K562 (cell line): ENCODE data around the gene THBS1. TPM values are rescaled to one million over a fixed set of nuclear protein-coding genes. Genes with fewer than 3 reads are reported as not detected.

Experiments
- ATAC-seq: fragments of 200-7000 bp; cut with Tn5 transposase; 3 replicates; pipeline ENCODE4 v1.9.1; 2020; ENCODE audit warnings: moderate library complexity
- BruUV-seq: library from RNA; stranded (reverse); fragments of 400-500 nt; replicated peaks from 2 replicates; lab custom pipeline; 2021; lab: Mats Ljungman, UMichigan
- CTCF ChIA-PET: fragments of 300-600 bp; formaldehyde crosslinking; extraction: SDS; loops from one replicate; lab custom pipeline; 2021; ENCODE audit warnings: low intra/inter-chr PET ratio; lab: Yijun Ruan, JAX
- POLR2A ChIA-PET: fragments of 300-600, 350-650 bp; sonication (Branson Sonifier 250); formaldehyde crosslinking; extraction: SDS; loops from one replicate; lab custom pipeline; 2021; ENCODE audit warnings: antibody characterized with exemption, inconsistent platforms; lab: Yijun Ruan, JAX
- DNase-seq, 4 experiments: peaks; one replicate each; pipeline versions ENCODE4 v3.0.0 to v3.0.0-alpha.2; 2011 to 2018; ENCODE audit warnings: low spot score in 3 of 4, mixed read lengths in 3 of 4; ENCODE audit errors: extremely low read depth in 1 of 4
- FAIRE-seq: peaks from 2 replicates; lab custom pipeline; 2011; peaks lifted over from hg19 to GRCh38; lab: Jason Lieb, UNC
- H2AFZ ChIP-seq: 2 replicates; pipeline ENCODE4 v1.6.0; 2011; ENCODE audit warnings: low read depth, low read length, control low read depth, inconsistent platforms
- H3K27ac ChIP-seq: fragments of 200-600 bp; 3 replicates; pipeline ENCODE4 v1.8.0; 2011; ENCODE audit warnings: low read depth, mild to moderate bottlenecking, control low read depth, inconsistent platforms, low read length, moderate library complexity, mixed read lengths; ENCODE audit errors: extremely low read depth
- H3K27me3 ChIP-seq, 2 experiments: fragments of 300-600 bp in 1 of 2; 2 replicates in 1 of 2; 3 replicates in 1 of 2; pipeline versions ENCODE4 v1.6.0 to v1.8.0; 2011; ENCODE audit warnings: inconsistent platforms in 2 of 2, low read length in 2 of 2, mild to moderate bottlenecking in 1 of 2, mixed read lengths in 1 of 2, moderate library complexity in 1 of 2; ENCODE audit not compliant: control insufficient read depth in 2 of 2, insufficient read depth in 2 of 2
- H3K36me3 ChIP-seq: fragments of 300-600 bp; 3 replicates; pipeline ENCODE4 v1.8.0; 2011; ENCODE audit warnings: mild to moderate bottlenecking, low read length, inconsistent platforms; ENCODE audit not compliant: control insufficient read depth, insufficient read depth
- H3K4me1 ChIP-seq, 2 experiments: fragments of 200-600 bp in 1 of 2; replicated peaks in 1 of 2; 2 replicates in 1 of 2; 3 replicates in 1 of 2; pipeline versions ENCODE4 v1.5.1 to v1.8.0; 2011; ENCODE audit warnings: inconsistent platforms in 2 of 2, low read length in 2 of 2, mild to moderate bottlenecking in 1 of 2, mixed read lengths in 1 of 2, moderate library complexity in 1 of 2; ENCODE audit not compliant: control insufficient read depth in 2 of 2, insufficient read depth in 2 of 2
- H3K4me2 ChIP-seq: 2 replicates; pipeline ENCODE4 v1.6.1; 2011; ENCODE audit warnings: low read length, control low read depth, inconsistent platforms, mixed read lengths; ENCODE audit not compliant: insufficient read depth
- H3K4me3 ChIP-seq: fragments of 200-600 bp; sonication (generic), shearing (Covaris generic); 2 replicates; pipeline ENCODE4 v1.5.1; 2016; ENCODE audit warnings: control low read depth, inconsistent platforms
- H3K79me2 ChIP-seq: fragments of 200-600 bp; 3 replicates; pipeline ENCODE4 v1.8.0; 2011; ENCODE audit warnings: low read length, inconsistent platforms; ENCODE audit not compliant: control insufficient read depth, insufficient read depth
- H3K9ac ChIP-seq, 2 experiments: 2 replicates each; pipeline versions ENCODE4 v1.6.0 to v1.6.1; 2011; ENCODE audit warnings: low read depth in 2 of 2, low read length in 2 of 2, control low read depth in 1 of 2, inconsistent platforms in 1 of 2, mild to moderate bottlenecking in 1 of 2, mixed read lengths in 1 of 2; ENCODE audit not compliant: insufficient read depth in 1 of 2
- H3K9me1 ChIP-seq: one replicate; pipeline ENCODE4 v1.6.0; 2011; ENCODE audit warnings: inconsistent platforms, mild to moderate bottlenecking, low read length, moderate library complexity; ENCODE audit not compliant: control insufficient read depth, insufficient read depth
- H3K9me3 ChIP-seq: replicated peaks from 2 replicates; pipeline ENCODE4 v1.5.1; 2011; ENCODE audit warnings: low read depth, low read length, inconsistent platforms; ENCODE audit not compliant: control insufficient read depth, insufficient read depth
- H4K20me1 ChIP-seq: replicated peaks from 2 replicates; pipeline ENCODE4 v1.6.1; 2011; ENCODE audit warnings: low read length, inconsistent platforms, mixed read lengths; ENCODE audit not compliant: control insufficient read depth, insufficient read depth
- ADNP ChIP-seq: fragments of 200-800 bp; sonication (Bioruptor generic); IDR thresholded peaks from 2 replicates; pipeline ENCODE4 v1.6.1; 2016; ENCODE audit warnings: missing genetic modification characterization, missing compliant biosample characterization
- CCAR2 ChIP-seq: fragments of 200-400 bp; formaldehyde crosslinking; IDR thresholded peaks from 2 replicates; pipeline ENCODE4 v1.6.1; 2017; ENCODE audit warnings: mild to moderate bottlenecking, low read depth, low read length
- CREB5 ChIP-seq: fragments of 250-450 bp; sonication (Bioruptor Pico); IDR thresholded peaks from 2 replicates; pipeline ENCODE4 v1.5.0; 2020; ENCODE audit warnings: mild to moderate bottlenecking
- GMEB1 ChIP-seq: fragments of 250-450 bp; sonication (Bioruptor Pico); IDR thresholded peaks from 2 replicates; pipeline ENCODE4 v1.4.0; 2020; ENCODE audit warnings: mild to moderate bottlenecking
- MAFK ChIP-seq: IDR thresholded peaks from 2 replicates; pipeline ENCODE4 v1.6.1; 2011; ENCODE audit warnings: low read length, improper control_type of control experiment
- PCBP2 ChIP-seq: fragments of 200-400 bp; formaldehyde crosslinking; IDR thresholded peaks from 2 replicates; pipeline ENCODE4 v1.6.1; 2018; ENCODE audit warnings: low read length, low read depth, mild to moderate bottlenecking, moderate library complexity; ENCODE audit not compliant: poor library complexity, severe bottlenecking
- PRPF4 ChIP-seq: fragments of 200-400 bp; formaldehyde crosslinking; IDR thresholded peaks from one replicate; pipeline ENCODE4 v1.6.1; 2017; ENCODE audit warnings: low read length, low read depth, mild to moderate bottlenecking; ENCODE audit not compliant: insufficient read depth, poor library complexity, severe bottlenecking
- PYGO2 ChIP-seq: fragments of 450-650 bp; IDR thresholded peaks from 2 replicates; pipeline ENCODE4 v1.6.1; 2016; ENCODE audit warnings: mild to moderate bottlenecking, missing genetic modification characterization, moderate library complexity, missing compliant biosample characterization
- RNF2 ChIP-seq: sonication (generic); IDR thresholded peaks from 2 replicates; pipeline ENCODE4 v1.6.1; 2016
- SPI1 ChIP-seq: IDR thresholded peaks from 2 replicates; pipeline ENCODE4 v1.6.1; 2011; ENCODE audit warnings: low read depth, low read length, control low read depth, borderline replicate concordance
- TOE1 ChIP-seq, 2 experiments: fragments of 450-650 bp in 1 of 2; sonication (generic) in 1 of 2; formaldehyde crosslinking in 1 of 2; IDR thresholded peaks; 2 replicates each; pipeline versions ENCODE4 v1.7.1 to v1.8.0; 2016 to 2022; ENCODE audit warnings: borderline replicate concordance in 2 of 2, mild to moderate bottlenecking in 2 of 2, antibody characterized with exemption in 1 of 2, inconsistent platforms in 1 of 2, low read depth in 1 of 2, missing genetic modification reagents in 1 of 2, moderate library complexity in 1 of 2
- ZNF785 ChIP-seq: fragments of 250-450 bp; sonication (Bioruptor Pico); IDR thresholded peaks from 2 replicates; pipeline ENCODE4 v1.4.0; 2020; ENCODE audit warnings: mild to moderate bottlenecking
- WGBS: fragments of 100-300 bp; shearing (Covaris generic); methylation state at CpG from one replicate; pipeline ENCODE4 v1.1.6; 2016; ENCODE audit warnings: low coverage, mixed read lengths; ENCODE audit not compliant: insufficient coverage; ENCODE audit errors: missing lambda C conversion rate; 5-methylcytosine and 5-hydroxymethylcytosine counted together
- in situ Hi-C: fragments of 300-500 bp; cut with MboI; formaldehyde crosslinking; loops from 4 replicates; pipeline ENCODE4 v1.15.0; 2018; ENCODE audit warnings: inconsistent platforms, mixed read lengths
- intact Hi-C: fragments of 100-400 bp; cut with micrococcal nuclease; formaldehyde crosslinking; loops from 2 replicates; pipeline ENCODE4 v1.14.2; 2022
- polyA plus RNA-seq, 8 experiments: library from polyadenylated mRNA; depleted of rRNA in 4 of 8; stranded (reverse) in 5 of 8; unstranded in 3 of 8; fragments of >200 nt; fragmentation: Nextera tagmentation in 2 of 8; fragmentation: Illumina TruSeq in 1 of 8; extraction: Ambion mirVana in 2 of 8; extraction: Trizol in 1 of 8; gene quantifications; 2 replicates each; pipeline versions ENCODE4 v1.2.1 to v1.2.3, GENCODE V29; 2011 to 2014; ENCODE audit warnings: inconsistent platforms in 1 of 8, missing spikeins in 1 of 8
- total RNA-seq, 7 experiments: library from RNA; depleted of rRNA in 6 of 7; stranded (reverse); fragments of >200 nt in 6 of 7; fragmentation: Illumina TruSeq in 2 of 7; extraction: Trizol in 2 of 7; gene quantifications; 2 replicates each; pipeline versions ENCODE4 v1.2.1 to v1.2.3, GENCODE V29; 2011 to 2021; ENCODE audit warnings: low replicate concordance in 1 of 7
- TF ChIP-seq, protein P1 (sequence below): fragments of 150-350 bp; conservative IDR thresholded peaks from 2 replicates; pipeline ENCODE4 v1.6.1; 2014; ENCODE audit warnings: low read length
- TF ChIP-seq, protein P2 (sequence below): sonication (generic); formaldehyde crosslinking; IDR thresholded peaks from 2 replicates; pipeline ENCODE4 v1.8.1; 2023; ENCODE audit warnings: mild to moderate bottlenecking, missing genetic modification reagents

THBS1 gene
- total and polyA plus RNA-seq, 9 of the 15 experiments (the other 6 are each of a cell fraction or from before 2014, with no cell fraction given), result 0.04 to 1.3 (median 0.40) TPM

DNA sequence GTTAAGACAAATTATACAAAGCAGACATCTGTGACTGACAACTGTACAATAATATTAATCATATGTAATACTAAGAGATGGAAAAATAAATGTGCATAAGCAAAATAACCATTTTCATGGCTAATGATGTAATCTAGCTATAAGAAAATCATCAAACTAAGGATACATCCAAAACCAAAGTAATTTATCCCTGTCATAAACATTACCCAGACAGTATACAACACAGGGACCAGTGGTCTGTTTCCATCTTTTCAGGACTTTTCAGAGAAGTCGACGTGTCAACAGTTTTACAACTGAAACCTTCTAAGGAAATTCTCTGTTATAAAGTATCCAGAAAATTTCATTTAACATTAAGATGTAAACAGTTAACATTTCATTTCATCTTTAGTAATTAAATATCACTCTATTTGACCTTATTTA is 11.0 kb downstream of the THBS1 start:
- Histone ChIP-seq H3K79me2 (no peaks in the 10 kb centered on the region), H3K4me1 (no peaks in the 10 kb centered on the region; a peak in 1 of 5 replicates), H3K9me1 (no peaks in the 10 kb centered on the region), H3K9ac (no peak overlapping the region), H3K4me2 (no peak overlapping the region), H4K20me1 (no peaks in the 10 kb centered on the region), H2AFZ (no peak overlapping the region), H3K36me3 (no peaks in the 10 kb centered on the region), H3K27ac (no peak overlapping the region), H3K4me3 (no peak overlapping the region), H3K27me3 (peaks cover 33 to 56% of the 10 kb centered on the region in 2 experiments), H3K9me3 (no peaks in the 10 kb centered on the region)
- ChIA-PET CTCF (no interaction called here), POLR2A (interaction anchor here (1.3 kb wide), 1 partner anchor 16 kb away, joined by 4 read pairs; no protein-coding TSS in a partner anchor)
- in situ Hi-C loops (loop anchor here (25.0 kb wide), 1 partner anchor 780 kb away; no protein-coding TSS in a partner anchor), intact Hi-C loops (no loop called here)
- FAIRE-seq, result no peak
- no peak for DNase-seq
- WGBS, result 0% methylated on average over 2 of the region's 2 CpGs
- ATAC-seq, result no peak
- no TSS peak for BruUV-seq
- TF ChIP-seq ZNF785 (CRISPR knock-in tag) (no peak), PRPF4 (no peak), SPI1 (no peak), CREB5 (CRISPR knock-in tag) (no peak), GMEB1 (CRISPR knock-in tag) (no peak), RNF2 (no peak), ADNP (no peak), PYGO2 (tag) (no peak), CCAR2 (no peak), PCBP2 (no peak), MAFK (no peak), TOE1 (IDR thresholded peaks at IDR 0.05; ENCODE audit: borderline replicate concordance) (no peak), TOE1 (CRISPR knock-in tag; IDR thresholded peaks at IDR 0.05; ENCODE audit: borderline replicate concordance, low read depth) (no peak)
- TF ChIP-seq, protein P1, sequence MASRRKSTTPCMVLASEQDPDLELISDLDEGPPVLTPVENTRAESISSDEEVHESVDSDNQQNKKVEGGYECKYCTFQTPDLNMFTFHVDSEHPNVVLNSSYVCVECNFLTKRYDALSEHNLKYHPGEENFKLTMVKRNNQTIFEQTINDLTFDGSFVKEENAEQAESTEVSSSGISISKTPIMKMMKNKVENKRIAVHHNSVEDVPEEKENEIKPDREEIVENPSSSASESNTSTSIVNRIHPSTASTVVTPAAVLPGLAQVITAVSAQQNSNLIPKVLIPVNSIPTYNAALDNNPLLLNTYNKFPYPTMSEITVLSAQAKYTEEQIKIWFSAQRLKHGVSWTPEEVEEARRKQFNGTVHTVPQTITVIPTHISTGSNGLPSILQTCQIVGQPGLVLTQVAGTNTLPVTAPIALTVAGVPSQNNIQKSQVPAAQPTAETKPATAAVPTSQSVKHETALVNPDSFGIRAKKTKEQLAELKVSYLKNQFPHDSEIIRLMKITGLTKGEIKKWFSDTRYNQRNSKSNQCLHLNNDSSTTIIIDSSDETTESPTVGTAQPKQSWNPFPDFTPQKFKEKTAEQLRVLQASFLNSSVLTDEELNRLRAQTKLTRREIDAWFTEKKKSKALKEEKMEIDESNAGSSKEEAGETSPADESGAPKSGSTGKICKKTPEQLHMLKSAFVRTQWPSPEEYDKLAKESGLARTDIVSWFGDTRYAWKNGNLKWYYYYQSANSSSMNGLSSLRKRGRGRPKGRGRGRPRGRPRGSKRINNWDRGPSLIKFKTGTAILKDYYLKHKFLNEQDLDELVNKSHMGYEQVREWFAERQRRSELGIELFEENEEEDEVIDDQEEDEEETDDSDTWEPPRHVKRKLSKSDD, result no peak
- TF ChIP-seq, protein P2, sequence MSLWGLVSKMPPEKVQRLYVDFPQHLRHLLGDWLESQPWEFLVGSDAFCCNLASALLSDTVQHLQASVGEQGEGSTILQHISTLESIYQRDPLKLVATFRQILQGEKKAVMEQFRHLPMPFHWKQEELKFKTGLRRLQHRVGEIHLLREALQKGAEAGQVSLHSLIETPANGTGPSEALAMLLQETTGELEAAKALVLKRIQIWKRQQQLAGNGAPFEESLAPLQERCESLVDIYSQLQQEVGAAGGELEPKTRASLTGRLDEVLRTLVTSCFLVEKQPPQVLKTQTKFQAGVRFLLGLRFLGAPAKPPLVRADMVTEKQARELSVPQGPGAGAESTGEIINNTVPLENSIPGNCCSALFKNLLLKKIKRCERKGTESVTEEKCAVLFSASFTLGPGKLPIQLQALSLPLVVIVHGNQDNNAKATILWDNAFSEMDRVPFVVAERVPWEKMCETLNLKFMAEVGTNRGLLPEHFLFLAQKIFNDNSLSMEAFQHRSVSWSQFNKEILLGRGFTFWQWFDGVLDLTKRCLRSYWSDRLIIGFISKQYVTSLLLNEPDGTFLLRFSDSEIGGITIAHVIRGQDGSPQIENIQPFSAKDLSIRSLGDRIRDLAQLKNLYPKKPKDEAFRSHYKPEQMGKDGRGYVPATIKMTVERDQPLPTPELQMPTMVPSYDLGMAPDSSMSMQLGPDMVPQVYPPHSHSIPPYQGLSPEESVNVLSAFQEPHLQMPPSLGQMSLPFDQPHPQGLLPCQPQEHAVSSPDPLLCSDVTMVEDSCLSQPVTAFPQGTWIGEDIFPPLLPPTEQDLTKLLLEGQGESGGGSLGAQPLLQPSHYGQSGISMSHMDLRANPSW (CRISPR knock-in tag), result no peak
